Choroid plexus epithelial cell (primary cell): ENCODE results near the gene PRDM4.
A peak's percentile ranks its signal among the peaks of the same experiment; 100 is the strongest.

Source experiments
- DNase-seq: peaks from one replicate; pipeline ENCODE4 v3.0.0-alpha.2; 2010; ENCODE audit warnings: low read depth
- H3K4me3 ChIP-seq: 2 replicates; pipeline ENCODE4 v1.5.1; 2011; ENCODE audit warnings: low read depth, mild to moderate bottlenecking, control low read depth, low read length, moderate library complexity
- CTCF ChIP-seq: conservative IDR thresholded peaks from 2 replicates; pipeline ENCODE4 v1.5.1; 2011; ENCODE audit warnings: low read depth, mild to moderate bottlenecking, control low read depth, inconsistent platforms, low read length, moderate library complexity

PRDM4 gene

GRCh38 chr12:107767466-107767865 is 6.5 kb upstream of the PRDM4 start:
- no peak for TF ChIP-seq CTCF
- no peak for DNase-seq
- no peak overlapping the region for H3K4me3 ChIP-seq

GRCh38 chr12:107765316-107765715 is 4.4 kb upstream of the PRDM4 start:
- no peak for DNase-seq
- H3K4me3 ChIP-seq: no peak overlapping the region
- TF ChIP-seq CTCF: no peak

- DNase-seq: no peak
- TF ChIP-seq CTCF: no peak
- H3K4me3 ChIP-seq: no peak overlapping the region
These were observed 3.7 kb upstream of the PRDM4 start for GRCh38 chr12:107764626-107765025.

GRCh38 chr12:107762874-107763273 is 1.9 kb upstream of the PRDM4 start:
- H3K4me3 ChIP-seq: no peak overlapping the region
- TF ChIP-seq CTCF: no peak
- no peak for DNase-seq

- H3K4me3 ChIP-seq: peak overlapping the region; percentile 93
- DNase-seq: peak; percentile 14
- no peak for TF ChIP-seq CTCF
These were observed 566 bp upstream of the PRDM4 start for GRCh38 chr12:107761502-107761904.

- peak overlapping the region; percentile 93 for H3K4me3 ChIP-seq
- peak; percentile 14 for DNase-seq
- no peak for TF ChIP-seq CTCF
These were observed 629 bp downstream of the PRDM4 start for GRCh38 chr12:107760207-107760808.

- H3K4me3 ChIP-seq: peak overlapping the region; percentile 93
- no peak for TF ChIP-seq CTCF
- DNase-seq: peak; percentile 89
These were observed 1.5 kb downstream of the PRDM4 start for GRCh38 chr12:107759410-107759809.
